GM23338 (cell line): ENCODE data around the gene ZFYVE28.

Experiments used
- EZH2 ChIP-seq: fragments of 200-600 bp; sonication (generic); IDR thresholded peaks from one replicate; pipeline ENCODE4 v1.8.0; 2017; ENCODE audit warnings: antibody characterized with exemption, mild to moderate bottlenecking, low read depth; ENCODE audit not compliant: unreplicated experiment
- TF ChIP-seq, protein P1 (sequence below), 2 experiments: fragments of 200-600 bp in 1 of 2; sonication (generic) in 1 of 2; conservative IDR thresholded peaks; 2 replicates each; pipeline versions ENCODE4 v1.5.1 to v1.6.1; 2016 to 2017; ENCODE audit warnings: antibody characterized with exemption in 2 of 2, low read depth in 2 of 2, mild to moderate bottlenecking in 2 of 2, moderate library complexity in 1 of 2

DNA sequence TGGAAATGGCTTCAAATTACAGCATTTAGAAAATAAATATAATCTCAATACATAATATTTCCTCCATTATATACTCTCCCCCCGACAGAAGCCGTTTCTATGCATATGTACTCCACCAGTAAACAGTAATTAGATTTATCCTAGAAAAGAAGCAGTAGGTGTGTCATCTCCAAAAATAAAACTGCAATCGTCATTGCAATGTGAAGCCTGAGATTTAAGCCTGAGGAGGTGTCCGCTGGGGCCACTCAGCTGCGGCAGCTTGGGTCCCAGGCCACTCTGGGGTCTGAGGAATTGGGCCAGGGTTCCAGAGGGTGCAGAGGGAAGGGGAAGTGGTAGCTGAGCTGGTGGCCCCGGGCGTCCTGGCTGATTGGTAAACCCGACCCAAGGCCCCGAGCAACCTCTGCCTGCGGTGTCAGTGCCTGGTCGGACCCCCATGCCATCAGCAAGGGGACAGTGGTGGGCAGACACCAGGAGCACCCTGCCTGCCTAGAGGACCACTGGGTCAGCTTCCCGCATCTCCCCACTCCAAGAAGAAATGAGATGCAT lies 148.8 kb downstream of the ZFYVE28 start:
- TF ChIP-seq, protein P1, sequence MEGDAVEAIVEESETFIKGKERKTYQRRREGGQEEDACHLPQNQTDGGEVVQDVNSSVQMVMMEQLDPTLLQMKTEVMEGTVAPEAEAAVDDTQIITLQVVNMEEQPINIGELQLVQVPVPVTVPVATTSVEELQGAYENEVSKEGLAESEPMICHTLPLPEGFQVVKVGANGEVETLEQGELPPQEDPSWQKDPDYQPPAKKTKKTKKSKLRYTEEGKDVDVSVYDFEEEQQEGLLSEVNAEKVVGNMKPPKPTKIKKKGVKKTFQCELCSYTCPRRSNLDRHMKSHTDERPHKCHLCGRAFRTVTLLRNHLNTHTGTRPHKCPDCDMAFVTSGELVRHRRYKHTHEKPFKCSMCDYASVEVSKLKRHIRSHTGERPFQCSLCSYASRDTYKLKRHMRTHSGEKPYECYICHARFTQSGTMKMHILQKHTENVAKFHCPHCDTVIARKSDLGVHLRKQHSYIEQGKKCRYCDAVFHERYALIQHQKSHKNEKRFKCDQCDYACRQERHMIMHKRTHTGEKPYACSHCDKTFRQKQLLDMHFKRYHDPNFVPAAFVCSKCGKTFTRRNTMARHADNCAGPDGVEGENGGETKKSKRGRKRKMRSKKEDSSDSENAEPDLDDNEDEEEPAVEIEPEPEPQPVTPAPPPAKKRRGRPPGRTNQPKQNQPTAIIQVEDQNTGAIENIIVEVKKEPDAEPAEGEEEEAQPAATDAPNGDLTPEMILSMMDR (conservative IDR thresholded peaks at IDR 0.05; ENCODE audit: low read depth in 2 of 2): no peak
- TF ChIP-seq EZH2: no peak
